Body of pancreas (tissue), 4 donors: ENCODE results near the gene MLN. TPM values are rescaled to one million over a fixed set of nuclear protein-coding genes. Genes with fewer than 3 reads are reported as not detected.

ENCODE experiments used
- ATAC-seq: fragments of 150-250 bp; one replicate; pipeline ENCODE4 v1.9.1; 2016
- DNase-seq, 4 donors: peaks; one replicate each; pipeline ENCODE4 v3.0.0-alpha.2; 2019
- H3K27ac ChIP-seq, 4 donors: fragments of 200-600 bp; sonication (generic); 1 replicate in 3 of 4; 2 replicates in 1 of 4; pipeline versions ENCODE4 v1.5.1 to v1.6.1; 2016 to 2019; ENCODE audit warnings: mild to moderate bottlenecking in 1 of 4, mixed read lengths in 1 of 4, moderate library complexity in 1 of 4
- H3K27me3 ChIP-seq, 2 donors: fragments of 200-600 bp; sonication (generic); one replicate each; pipeline ENCODE4 v1.6.0; 2016; ENCODE audit warnings: mild to moderate bottlenecking in 1 of 2
- H3K36me3 ChIP-seq, 2 donors: fragments of 200-600 bp; sonication (generic); replicated peaks in 1 of 2; 2 replicates each; pipeline ENCODE4 v1.5.1; 2016; ENCODE audit warnings: low read depth in 2 of 2; ENCODE audit not compliant: insufficient read depth in 1 of 2
- H3K4me1 ChIP-seq: fragments of 200-600 bp; sonication (generic); one replicate; pipeline ENCODE4 v1.6.0; 2016
- H3K4me3 ChIP-seq, 2 donors: fragments of 200-600 bp; sonication (generic); 1 replicate in 1 of 2; 2 replicates in 1 of 2; pipeline ENCODE4 v1.5.1; 2016 to 2019
- H3K9me3 ChIP-seq, 3 donors: fragments of 200-600 bp; sonication (generic); 1 replicate in 2 of 3; 2 replicates in 1 of 3; pipeline ENCODE4 v1.5.1; 2016
- CTCF ChIP-seq, 7 experiments: fragments of 450-650 bp in 4 of 7; fragments of 200-600 bp in 3 of 7; sonication (generic) in 3 of 7; IDR thresholded peaks; one replicate each; pipeline ENCODE4 v1.5.1; 2016 to 2019; ENCODE audit warnings: antibody characterized with exemption in 7 of 7
- POLR2A ChIP-seq, 3 donors: fragments of 450-650 bp; IDR thresholded peaks; one replicate each; pipeline ENCODE4 v1.6.1; 2016; ENCODE audit warnings: antibody characterized with exemption in 3 of 3, mild to moderate bottlenecking in 2 of 3
- WGBS, 2 donors: methylation state at CpG; one replicate each; pipeline ENCODE4 v1.1.5; 2017; 5-methylcytosine and 5-hydroxymethylcytosine counted together
- intact Hi-C: fragments of 100-400 bp; cut with DNase I; formaldehyde crosslinking; loops from one replicate; pipeline ENCODE4 v1.15.1; 2023
- total RNA-seq, 2 donors: library from RNA; depleted of rRNA; stranded (reverse); fragments of >200 nt; gene quantifications; one replicate each; pipeline ENCODE4 v1.1.0, GENCODE V29; 2016

MLN gene
- total RNA-seq, 2 donors from 2014 or later, result not detected

- no peak for TF ChIP-seq CTCF (IDR thresholded peaks at IDR 0.05)
- no peak for TF ChIP-seq POLR2A (IDR thresholded peaks at IDR 0.05)
- H3K27me3 ChIP-seq, result no peaks in the 10 kb centered on the region
- WGBS, 2 donors, result 80 to 88% methylated on average over 20 to 24 of the region's 24 CpGs
- intact Hi-C loops, result loop anchor here (5.0 kb wide), 1 partner anchor 255 kb away; no protein-coding TSS in a partner anchor
- H3K4me1 ChIP-seq, result peaks cover 28% of the 10 kb centered on the region
- H3K36me3 ChIP-seq, result peaks cover 12 to 27% of the 10 kb centered on the region in 2 donors
- DNase-seq, result no peak
- H3K4me3 ChIP-seq, result no peak overlapping the region
- peak overlapping the region in 3 of 4 donors; percentile 35 to 53 (median 46) for H3K27ac ChIP-seq
- no peaks in the 10 kb centered on the region for H3K9me3 ChIP-seq
- no peak for ATAC-seq
Measured at GRCh38 chr6:33772082-33772830, 31.5 kb downstream of the MLN start.

GRCh38 chr6:33771146-33772081 lies 32.4 kb downstream of the MLN start:
- H3K4me1 ChIP-seq, result peaks cover 28% of the 10 kb centered on the region
- H3K36me3 ChIP-seq, result peaks cover 4 to 20% of the 10 kb centered on the region in 2 donors
- H3K27ac ChIP-seq, result peak overlapping the region; percentile 8 to 53 (median 40)
- peak; percentile 76 for ATAC-seq
- peak; percentile 68 to 98 (median 91) for TF ChIP-seq CTCF (IDR thresholded peaks at IDR 0.05)
- no peak for TF ChIP-seq POLR2A (IDR thresholded peaks at IDR 0.05)
- DNase-seq, result peak; percentile 64 to 77 (median 68)
- H3K9me3 ChIP-seq, result no peaks in the 10 kb centered on the region
- no peak overlapping the region for H3K4me3 ChIP-seq
- intact Hi-C loops, result loop anchor here (5.0 kb wide), 1 partner anchor 256 kb away; no protein-coding TSS in a partner anchor
- WGBS, 2 donors, result 25 to 31% methylated on average over 12 to 47 of the region's 47 CpGs
- no peaks in the 10 kb centered on the region for H3K27me3 ChIP-seq

- peaks cover 28% of the 10 kb centered on the region for H3K4me1 ChIP-seq
- H3K27ac ChIP-seq, result peak overlapping the region in 3 of 4 donors; percentile 8 to 53 (median 46)
- no peak for DNase-seq
- no peak for TF ChIP-seq CTCF (IDR thresholded peaks at IDR 0.05)
- no peak for TF ChIP-seq POLR2A (IDR thresholded peaks at IDR 0.05)
- H3K4me3 ChIP-seq, result no peak overlapping the region
- no peak for ATAC-seq
- intact Hi-C loops, result loop anchor here (5.0 kb wide), 1 partner anchor 257 kb away; no protein-coding TSS in a partner anchor
- 28 to 41% methylated on average over 2 to 3 of the region's 3 CpGs for WGBS, 2 donors
- no peaks in the 10 kb centered on the region for H3K9me3 ChIP-seq
- peaks cover 0 to 13% of the 10 kb centered on the region in 2 donors for H3K36me3 ChIP-seq
- no peaks in the 10 kb centered on the region for H3K27me3 ChIP-seq
Measured at GRCh38 chr6:33770833-33771145, 33.0 kb downstream of the MLN start.

GRCh38 chr6:33770124-33770832 lies 33.5 kb downstream of the MLN start:
- H3K4me3 ChIP-seq, result no peak overlapping the region
- 36 to 48% methylated on average over 12 to 14 of the region's 14 CpGs for WGBS, 2 donors
- no peaks in the 10 kb centered on the region for H3K9me3 ChIP-seq
- intact Hi-C loops, result loop anchor here (5.0 kb wide), 1 partner anchor 257 kb away; no protein-coding TSS in a partner anchor
- H3K4me1 ChIP-seq, result peaks cover 28% of the 10 kb centered on the region
- no peak for DNase-seq
- TF ChIP-seq CTCF (IDR thresholded peaks at IDR 0.05), result no peak
- TF ChIP-seq POLR2A (IDR thresholded peaks at IDR 0.05), result no peak
- peaks cover 0 to 9% of the 10 kb centered on the region in 2 donors for H3K36me3 ChIP-seq
- H3K27ac ChIP-seq, result no peak overlapping the region
- ATAC-seq, result no peak
- H3K27me3 ChIP-seq, result no peaks in the 10 kb centered on the region
